Fibroblast of lung (primary cell): Measurements from ENCODE around the gene SURF6. TPM values are rescaled to one million over a fixed set of nuclear protein-coding genes. Genes with fewer than 3 reads are reported as not detected.

Experiments used
- DNase-seq, 2 donors: peaks; one replicate each; pipeline versions ENCODE4 v3.0.0 to v3.0.0-alpha.2; 2010; ENCODE audit warnings: low read depth in 2 of 2
- H2AFZ ChIP-seq: 2 replicates; pipeline ENCODE4 v1.5.1; 2012; ENCODE audit warnings: low read length, control low read depth, inconsistent platforms
- H3K27ac ChIP-seq: 2 replicates; pipeline ENCODE4 v1.5.1; 2011; ENCODE audit warnings: low read length, control low read depth; ENCODE audit not compliant: insufficient read depth
- H3K27me3 ChIP-seq: 2 replicates; pipeline ENCODE4 v1.5.1; 2011; ENCODE audit warnings: mild to moderate bottlenecking, low read length; ENCODE audit not compliant: control insufficient read depth, insufficient read depth
- H3K36me3 ChIP-seq: 2 replicates; pipeline ENCODE4 v1.5.1; 2011; ENCODE audit warnings: low read length; ENCODE audit not compliant: control insufficient read depth, insufficient read depth
- H3K4me1 ChIP-seq: 2 replicates; pipeline ENCODE4 v1.5.1; 2011; ENCODE audit warnings: low read length; ENCODE audit not compliant: control insufficient read depth, insufficient read depth; ENCODE audit errors: extremely low read depth
- H3K4me2 ChIP-seq: 2 replicates; pipeline ENCODE4 v1.5.1; 2011; ENCODE audit warnings: low read length, control low read depth; ENCODE audit not compliant: insufficient read depth; ENCODE audit errors: extremely low read depth
- H3K4me3 ChIP-seq, 4 experiments: fragments of 200-600 bp in 1 of 4; sonication (generic) in 1 of 4; replicated peaks in 1 of 4; 2 replicates each; pipeline ENCODE4 v1.5.1; 2011 to 2016; ENCODE audit warnings: low read length in 4 of 4, low read depth in 3 of 4, mild to moderate bottlenecking in 3 of 4, control low read depth in 2 of 4, inconsistent platforms in 1 of 4, mixed read lengths in 1 of 4; ENCODE audit not compliant: insufficient read depth in 1 of 4; ENCODE audit errors: control extremely low read depth in 1 of 4
- H3K79me2 ChIP-seq: 2 replicates; pipeline ENCODE4 v1.5.1; 2012; ENCODE audit warnings: mild to moderate bottlenecking, low read length, inconsistent platforms; ENCODE audit not compliant: control insufficient read depth, insufficient read depth
- H3K9ac ChIP-seq: 2 replicates; pipeline ENCODE4 v1.5.1; 2011; ENCODE audit warnings: mild to moderate bottlenecking, low read length, control low read depth; ENCODE audit not compliant: insufficient read depth
- H3K9me3 ChIP-seq: 2 replicates; pipeline ENCODE4 v1.5.1; 2012; ENCODE audit warnings: low read depth, low read length; ENCODE audit not compliant: control insufficient read depth, insufficient read depth
- H4K20me1 ChIP-seq: 2 replicates; pipeline ENCODE4 v1.5.1; 2011; ENCODE audit warnings: low read length; ENCODE audit not compliant: control insufficient read depth, insufficient read depth; ENCODE audit errors: extremely low read depth
- EZH2 ChIP-seq: IDR thresholded peaks from 2 replicates; pipeline ENCODE4 v1.5.1; 2012; ENCODE audit warnings: low read length, control low read depth, mild to moderate bottlenecking; ENCODE audit errors: missing control alignments
- polyA plus RNA-seq, 2 donors: library from polyadenylated mRNA; depleted of rRNA in 1 of 2; stranded (reverse) in 1 of 2; unstranded in 1 of 2; fragments of >200 nt; gene quantifications; 2 replicates each; pipeline ENCODE4 v1.2.1, GENCODE V29; 2011 to 2012; ENCODE audit warnings: missing spikeins in 1 of 2
- total RNA-seq: library from RNA; depleted of rRNA; stranded (reverse); fragments of >200 nt; gene quantifications from 2 replicates; pipeline ENCODE4 v1.2.1, GENCODE V29; 2014
- TF ChIP-seq, protein P1 (sequence below), 2 donors: IDR thresholded peaks in 1 of 2; conservative IDR thresholded peaks in 1 of 2; 1 replicate in 1 of 2; 2 replicates in 1 of 2; pipeline ENCODE4 v1.5.1; 2011 to 2012; ENCODE audit warnings: low read length in 2 of 2, control low read depth in 1 of 2, inconsistent platforms in 1 of 2, low read depth in 1 of 2, mild to moderate bottlenecking in 1 of 2

The SURF6 gene
- total and polyA plus RNA-seq, 2 donors (not counting 1 experiment from before 2014, with no cell fraction given): 4.8 to 8.3 TPM

GRCh38 chr9:133282464-133283238 is 53.3 kb downstream of the SURF6 start:
- no peak for TF ChIP-seq EZH2
- TF ChIP-seq, protein P1, sequence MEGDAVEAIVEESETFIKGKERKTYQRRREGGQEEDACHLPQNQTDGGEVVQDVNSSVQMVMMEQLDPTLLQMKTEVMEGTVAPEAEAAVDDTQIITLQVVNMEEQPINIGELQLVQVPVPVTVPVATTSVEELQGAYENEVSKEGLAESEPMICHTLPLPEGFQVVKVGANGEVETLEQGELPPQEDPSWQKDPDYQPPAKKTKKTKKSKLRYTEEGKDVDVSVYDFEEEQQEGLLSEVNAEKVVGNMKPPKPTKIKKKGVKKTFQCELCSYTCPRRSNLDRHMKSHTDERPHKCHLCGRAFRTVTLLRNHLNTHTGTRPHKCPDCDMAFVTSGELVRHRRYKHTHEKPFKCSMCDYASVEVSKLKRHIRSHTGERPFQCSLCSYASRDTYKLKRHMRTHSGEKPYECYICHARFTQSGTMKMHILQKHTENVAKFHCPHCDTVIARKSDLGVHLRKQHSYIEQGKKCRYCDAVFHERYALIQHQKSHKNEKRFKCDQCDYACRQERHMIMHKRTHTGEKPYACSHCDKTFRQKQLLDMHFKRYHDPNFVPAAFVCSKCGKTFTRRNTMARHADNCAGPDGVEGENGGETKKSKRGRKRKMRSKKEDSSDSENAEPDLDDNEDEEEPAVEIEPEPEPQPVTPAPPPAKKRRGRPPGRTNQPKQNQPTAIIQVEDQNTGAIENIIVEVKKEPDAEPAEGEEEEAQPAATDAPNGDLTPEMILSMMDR (conservative IDR thresholded peaks at IDR 0.05 in 1 of 2, IDR thresholded peaks at IDR 0.05 in 1 of 2; ENCODE audit: low read depth in 1 of 2, low read length in 2 of 2): no peak
- Histone ChIP-seq H3K9me3 (no peaks in the 10 kb centered on the region), H3K4me2 (no peak overlapping the region), H3K4me3 (no peak overlapping the region), H3K27me3 (peaks cover 6% of the 10 kb centered on the region), H3K36me3 (no peaks in the 10 kb centered on the region), H3K79me2 (no peaks in the 10 kb centered on the region), H2AFZ (no peak overlapping the region), H3K27ac (no peak overlapping the region), H3K9ac (no peak overlapping the region), H3K4me1 (no peaks in the 10 kb centered on the region), H4K20me1 (no peaks in the 10 kb centered on the region)
- DNase-seq: no peak

GRCh38 chr9:133280392-133280791 is 55.6 kb downstream of the SURF6 start:
- Histone ChIP-seq H3K79me2 (no peaks in the 10 kb centered on the region), H3K27me3 (peaks cover 11% of the 10 kb centered on the region), H3K27ac (no peak overlapping the region), H3K4me2 (no peak overlapping the region), H4K20me1 (no peaks in the 10 kb centered on the region), H2AFZ (no peak overlapping the region), H3K4me1 (no peaks in the 10 kb centered on the region), H3K4me3 (no peak overlapping the region), H3K9ac (no peak overlapping the region), H3K9me3 (no peaks in the 10 kb centered on the region), H3K36me3 (no peaks in the 10 kb centered on the region)
- no peak for TF ChIP-seq EZH2
- TF ChIP-seq, protein P1 (conservative IDR thresholded peaks at IDR 0.05 in 1 of 2, IDR thresholded peaks at IDR 0.05 in 1 of 2; ENCODE audit: low read depth in 1 of 2, low read length in 2 of 2): no peak
- no peak for DNase-seq

Other genes starting within 250 kb of the SURF6 start
- gene RALGDS, start 214.9 kb downstream of the SURF6 start, total RNA-seq: 16.2 and 23.6 TPM in 2 replicates
- gene RALGDS, start 214.9 kb downstream of the SURF6 start, polyA plus RNA-seq: 16.6 and 22.4 TPM in 2 replicates
- gene GBGT1, start 172.3 kb downstream of the SURF6 start, total RNA-seq: 3.3 and 4.1 TPM in 2 replicates
- 0.86 and 2.6 TPM in 2 replicates for gene GBGT1, start 172.3 kb downstream of the SURF6 start, polyA plus RNA-seq
- not detected in 2 replicates for gene OBP2B, start 126.9 kb downstream of the SURF6 start, total RNA-seq
- gene OBP2B, start 126.9 kb downstream of the SURF6 start, polyA plus RNA-seq: not detected in 2 replicates
- gene ABO, start 61.0 kb downstream of the SURF6 start, total RNA-seq: not detected in 2 replicates
- not detected in 2 replicates for gene ABO, start 61.0 kb downstream of the SURF6 start, polyA plus RNA-seq
- 12.8 and 17.8 TPM in 2 replicates for gene MED22, start 11.9 kb upstream of the SURF6 start, total RNA-seq
- 13.9 and 14.8 TPM in 2 replicates for gene MED22, start 11.9 kb upstream of the SURF6 start, polyA plus RNA-seq
- 1,820 and 2,853 TPM in 2 replicates for gene RPL7A, start 12.0 kb upstream of the SURF6 start, total RNA-seq
- gene RPL7A, start 12.0 kb upstream of the SURF6 start, polyA plus RNA-seq: 2,991 and 3,227 TPM in 2 replicates
- 22.6 and 27.9 TPM in 2 replicates for gene SURF1, start 20.3 kb upstream of the SURF6 start, total RNA-seq
- gene SURF1, start 20.3 kb upstream of the SURF6 start, polyA plus RNA-seq: 31.7 and 36.8 TPM in 2 replicates
- 13.9 and 20.3 TPM in 2 replicates for gene SURF2, start 20.4 kb upstream of the SURF6 start, total RNA-seq
- 11.2 and 16.5 TPM in 2 replicates for gene SURF2, start 20.4 kb upstream of the SURF6 start, polyA plus RNA-seq
- 295 and 338 TPM in 2 replicates for gene SURF4, start 39.9 kb upstream of the SURF6 start, total RNA-seq
- 358 and 384 TPM in 2 replicates for gene SURF4, start 39.9 kb upstream of the SURF6 start, polyA plus RNA-seq
- gene STKLD1, start 40.2 kb upstream of the SURF6 start, total RNA-seq: 0.51 and 0.99 TPM in 2 replicates
- 0.62 and 0.79 TPM in 2 replicates for gene STKLD1, start 40.2 kb upstream of the SURF6 start, polyA plus RNA-seq
- 21.1 and 21.3 TPM in 2 replicates for gene REXO4, start 81.8 kb upstream of the SURF6 start, total RNA-seq
- gene REXO4, start 81.8 kb upstream of the SURF6 start, polyA plus RNA-seq: 16.6 and 17.2 TPM in 2 replicates
- 2.3 and 3.1 TPM in 2 replicates for gene ADAMTS13, start 86.2 kb upstream of the SURF6 start, total RNA-seq
- 0.45 and 0.78 TPM in 2 replicates for gene ADAMTS13, start 86.2 kb upstream of the SURF6 start, polyA plus RNA-seq
- 8.5 and 9.1 TPM in 2 replicates for gene CACFD1, start 123.8 kb upstream of the SURF6 start, total RNA-seq
- gene CACFD1, start 123.8 kb upstream of the SURF6 start, polyA plus RNA-seq: 2.5 and 4.7 TPM in 2 replicates
- 5.6 and 9.1 TPM in 2 replicates for gene SLC2A6, start 142.9 kb upstream of the SURF6 start, total RNA-seq
- 6.7 and 7.6 TPM in 2 replicates for gene SLC2A6, start 142.9 kb upstream of the SURF6 start, polyA plus RNA-seq
- not detected in 2 replicates for gene MYMK, start 188.8 kb upstream of the SURF6 start, total RNA-seq
- not detected in 2 replicates for gene MYMK, start 188.8 kb upstream of the SURF6 start, polyA plus RNA-seq
- under 0.01 TPM in 2 replicates for gene ADAMTSL2, start 198.5 kb upstream of the SURF6 start, total RNA-seq
- gene ADAMTSL2, start 198.5 kb upstream of the SURF6 start, polyA plus RNA-seq: 0.09 TPM in 1 of 2 replicates, not detected in the other